Mesodermal cell (in vitro differentiated cells): ENCODE measurements around the gene INPP5A.

Experiments used
- H3K27ac ChIP-seq: 2 replicates; pipeline ENCODE4 v1.7.0; 2013; ENCODE audit warnings: mild to moderate bottlenecking, low read depth, low read length, moderate library complexity; ENCODE audit not compliant: severe bottlenecking
- H3K36me3 ChIP-seq: 2 replicates; pipeline ENCODE4 v1.7.1; 2013; ENCODE audit warnings: mild to moderate bottlenecking, low read length, moderate library complexity; ENCODE audit not compliant: control insufficient read depth, insufficient read depth
- H3K4me1 ChIP-seq: one replicate; pipeline ENCODE4 v1.7.1; 2013; ENCODE audit warnings: mild to moderate bottlenecking, low read length; ENCODE audit not compliant: insufficient read depth, control insufficient read depth, poor library complexity, severe bottlenecking
- H3K4me3 ChIP-seq: 2 replicates; pipeline ENCODE4 v1.7.0; 2013; ENCODE audit warnings: low read length, control low read depth, mild to moderate bottlenecking; ENCODE audit not compliant: insufficient read depth, poor library complexity, severe bottlenecking; ENCODE audit errors: extremely low read depth
- H3K9me3 ChIP-seq: 2 replicates; pipeline ENCODE4 v1.7.1; 2013; ENCODE audit warnings: mild to moderate bottlenecking, low read length, moderate library complexity; ENCODE audit not compliant: control insufficient read depth
- WGBS, 2 experiments: methylation state at CpG; one replicate each; pipeline ENCODE4 v1.1.5; 2013; ENCODE audit warnings: missing lambda C conversion rate in 2 of 2; ENCODE audit not compliant: insufficient coverage in 2 of 2; 5-methylcytosine and 5-hydroxymethylcytosine counted together

Gene INPP5A

DNA sequence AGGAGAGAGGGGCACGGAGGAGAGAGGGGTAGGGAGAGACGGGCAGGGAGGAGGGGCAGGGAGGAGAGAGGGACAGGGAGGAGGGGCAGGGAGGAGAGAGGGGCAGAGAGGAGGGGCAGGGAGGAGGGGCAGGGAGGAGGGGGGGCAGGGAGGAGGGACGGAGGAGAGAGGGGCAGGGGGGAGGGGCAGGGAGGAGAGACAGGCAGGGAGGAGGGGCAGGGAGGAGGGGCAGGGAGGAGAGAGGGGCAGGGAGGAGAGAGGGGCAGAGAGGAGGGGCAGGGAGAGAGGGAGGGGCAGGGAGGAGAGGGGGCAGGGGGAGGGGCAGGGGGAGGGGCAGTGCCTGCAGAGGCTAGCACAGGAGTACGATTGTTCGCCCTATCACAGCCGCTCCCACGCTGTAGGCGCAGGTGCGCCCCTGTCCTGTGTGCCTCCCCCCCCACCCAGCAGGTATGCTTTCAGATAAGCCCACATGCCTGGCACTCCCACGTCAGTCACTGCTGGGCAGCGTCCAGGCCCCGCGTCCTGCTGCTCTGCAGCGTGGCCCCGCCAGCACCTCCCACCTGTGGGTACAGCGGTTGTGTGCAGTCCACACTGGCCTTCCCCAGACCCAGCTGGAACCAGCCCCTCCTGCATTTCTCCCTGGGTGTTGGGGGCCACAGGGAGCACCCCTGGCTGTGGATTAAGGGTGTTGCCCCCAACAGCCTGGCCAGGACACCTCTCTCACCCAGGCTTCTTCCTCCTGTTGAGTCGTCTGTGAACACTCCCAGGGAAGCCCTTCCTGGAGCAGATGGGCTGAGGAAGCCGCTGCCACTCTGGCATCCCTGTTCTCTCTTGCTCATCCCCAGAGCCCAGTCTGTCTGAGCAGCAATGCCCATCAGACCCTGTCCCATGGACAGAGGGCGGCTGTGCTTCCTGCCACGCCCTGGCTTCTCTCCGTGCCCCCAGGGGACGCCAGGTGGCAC, 237.6 kb downstream of the INPP5A start:
- no peak overlapping the region for H3K4me3 ChIP-seq
- peaks cover 12% of the 10 kb centered on the region for H3K36me3 ChIP-seq
- no peaks in the 10 kb centered on the region for H3K9me3 ChIP-seq
- H3K27ac ChIP-seq: no peak overlapping the region
- WGBS, 2 experiments: 67 to 76% methylated on average over 16 to 20 of the region's 22 CpGs
- no peaks in the 10 kb centered on the region for H3K4me1 ChIP-seq

- peaks cover 12% of the 10 kb centered on the region for H3K36me3 ChIP-seq
- H3K9me3 ChIP-seq: no peaks in the 10 kb centered on the region
- WGBS, 2 experiments: 92 to 95% methylated on average over 15 to 18 of the region's 18 CpGs
- no peak overlapping the region for H3K4me3 ChIP-seq
- H3K27ac ChIP-seq: no peak overlapping the region
- no peaks in the 10 kb centered on the region for H3K4me1 ChIP-seq
These were observed 238.6 kb downstream of the INPP5A start for GRCh38 chr10:132776186-132776585.

DNA sequence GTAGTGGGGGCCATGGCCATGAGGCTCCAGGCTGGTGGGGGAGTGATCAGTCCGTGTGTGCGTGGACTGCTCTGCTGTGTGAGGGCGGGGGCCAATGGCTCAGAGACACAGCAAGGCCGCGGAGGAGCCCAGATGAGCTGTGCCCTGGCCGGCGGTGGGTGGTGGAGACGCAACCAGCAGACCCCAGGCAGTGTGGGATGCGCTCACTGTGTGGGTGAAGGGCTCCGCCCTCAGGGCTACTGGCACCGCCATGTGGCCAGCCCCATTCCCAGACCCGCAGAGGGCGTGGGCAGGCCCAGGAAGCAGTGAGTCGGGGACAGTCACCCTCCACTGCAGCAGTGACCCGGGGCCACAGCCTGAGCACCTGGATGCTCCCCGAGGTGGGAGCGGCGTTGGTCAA, 239.2 kb downstream of the INPP5A start:
- Histone ChIP-seq H3K9me3 (no peaks in the 10 kb centered on the region), H3K4me1 (no peaks in the 10 kb centered on the region), H3K36me3 (peaks cover 11% of the 10 kb centered on the region), H3K4me3 (no peak overlapping the region), H3K27ac (no peak overlapping the region)
- WGBS, 2 experiments: 96% methylated on average over 14 to 18 of the region's 18 CpGs

GRCh38 chr10:132777441-132777840, 239.9 kb downstream of the INPP5A start:
- Histone ChIP-seq H3K36me3 (peaks cover 16% of the 10 kb centered on the region), H3K4me3 (no peak overlapping the region), H3K9me3 (no peaks in the 10 kb centered on the region), H3K4me1 (no peaks in the 10 kb centered on the region), H3K27ac (no peak overlapping the region)
- WGBS, 2 experiments: 94 to 96% methylated on average over 10 to 12 of the region's 14 CpGs

DNA sequence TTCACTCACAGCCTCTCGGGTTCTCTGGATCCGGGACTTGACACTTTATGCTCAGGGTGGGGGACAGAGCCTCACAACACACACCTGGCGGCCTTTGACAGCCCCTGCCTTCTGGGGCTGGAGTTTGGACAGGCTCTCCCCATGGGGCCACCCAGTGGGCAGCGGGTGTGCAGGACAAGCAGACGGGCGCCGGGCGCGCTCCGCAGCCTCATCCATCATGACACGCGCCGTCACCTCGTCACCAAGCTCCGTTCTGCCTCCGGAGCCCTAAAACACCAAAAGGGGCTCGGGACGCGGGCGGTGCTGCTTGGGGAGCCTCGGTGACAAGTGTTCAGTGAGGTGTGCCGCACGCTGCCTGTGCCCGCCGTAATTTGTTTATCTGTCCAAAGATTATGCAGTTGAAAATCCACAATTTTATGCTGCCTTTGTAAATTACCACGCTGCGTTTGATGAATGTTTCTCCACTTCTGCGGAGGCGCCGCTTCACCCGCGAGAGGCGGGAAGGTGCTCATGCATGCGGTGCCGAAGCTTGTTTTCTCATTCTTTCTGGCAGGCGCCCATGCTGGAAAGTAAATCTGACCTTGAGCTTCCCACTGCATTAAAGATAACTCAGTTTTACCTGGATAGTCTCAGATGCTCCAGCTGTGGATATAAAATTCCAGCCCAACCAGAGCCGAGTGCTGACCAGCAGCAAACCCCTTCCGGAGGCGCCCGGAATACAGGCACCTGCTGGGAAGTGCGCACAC, 242.1 kb downstream of the INPP5A start:
- Histone ChIP-seq H3K9me3 (no peaks in the 10 kb centered on the region), H3K4me1 (no peaks in the 10 kb centered on the region), H3K27ac (no peak overlapping the region), H3K36me3 (peaks cover 16% of the 10 kb centered on the region), H3K4me3 (no peak overlapping the region)
- WGBS, 2 experiments: 93 to 94% methylated on average over 25 to 41 of the region's 41 CpGs

GRCh38 chr10:132780356-132780755, 242.8 kb downstream of the INPP5A start:
- Histone ChIP-seq H3K36me3 (peaks cover 16% of the 10 kb centered on the region), H3K9me3 (no peaks in the 10 kb centered on the region), H3K4me3 (no peak overlapping the region), H3K4me1 (no peaks in the 10 kb centered on the region), H3K27ac (no peak overlapping the region)
- 84 to 94% methylated on average over 9 to 10 of the region's 12 CpGs for WGBS, 2 experiments

- Histone ChIP-seq H3K4me1 (no peaks in the 10 kb centered on the region), H3K4me3 (no peak overlapping the region), H3K27ac (no peak overlapping the region), H3K9me3 (no peaks in the 10 kb centered on the region), H3K36me3 (peaks cover 16% of the 10 kb centered on the region)
- 94 to 96% methylated on average over 20 of the region's 20 CpGs for WGBS, 2 experiments
These were observed 244.0 kb downstream of the INPP5A start for GRCh38 chr10:132781556-132781955.

DNA sequence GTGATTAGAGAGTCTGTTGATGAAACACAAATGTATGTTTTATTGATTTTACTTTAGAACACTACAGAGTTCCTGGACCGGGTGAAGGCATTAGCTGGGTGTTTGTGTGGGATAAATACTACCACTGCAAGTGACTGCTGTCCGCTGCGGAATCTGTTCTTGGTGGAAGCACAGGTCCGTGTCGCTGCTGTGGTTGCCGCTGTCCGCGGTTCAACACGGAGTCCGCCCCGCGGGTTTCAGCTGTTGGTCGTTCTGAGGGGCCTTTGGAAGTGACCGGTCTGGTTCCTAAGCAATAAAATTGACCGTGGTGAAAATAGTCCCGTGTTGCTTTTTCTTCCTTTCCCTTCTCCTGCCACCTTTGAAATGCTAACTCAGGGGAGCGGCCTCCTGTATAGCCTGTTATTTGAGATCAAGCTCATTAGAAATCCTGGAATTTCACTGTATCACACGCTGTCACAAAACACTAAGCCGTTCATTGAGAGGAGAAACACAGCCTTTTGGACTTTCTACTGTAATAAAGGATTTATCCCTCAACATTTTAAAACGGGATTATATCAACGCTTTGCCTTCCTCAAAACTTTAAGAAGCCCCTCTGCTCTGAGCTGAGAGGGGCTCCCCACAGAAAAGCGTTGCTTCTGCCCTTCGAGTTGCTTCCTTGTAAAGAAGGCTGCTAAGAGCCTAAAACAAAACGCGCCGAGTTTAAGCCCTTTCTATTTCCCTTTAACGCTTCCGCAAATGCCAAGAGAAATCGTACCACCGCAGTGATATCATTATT, 245.8 kb downstream of the INPP5A start:
- H3K27ac ChIP-seq: no peak overlapping the region
- H3K4me1 ChIP-seq: peaks cover 1% of the 10 kb centered on the region
- peaks cover 16% of the 10 kb centered on the region for H3K36me3 ChIP-seq
- no peaks in the 10 kb centered on the region for H3K9me3 ChIP-seq
- WGBS, 2 experiments: 9 to 10% methylated on average over 26 to 29 of the region's 30 CpGs
- no peak overlapping the region for H3K4me3 ChIP-seq

DNA sequence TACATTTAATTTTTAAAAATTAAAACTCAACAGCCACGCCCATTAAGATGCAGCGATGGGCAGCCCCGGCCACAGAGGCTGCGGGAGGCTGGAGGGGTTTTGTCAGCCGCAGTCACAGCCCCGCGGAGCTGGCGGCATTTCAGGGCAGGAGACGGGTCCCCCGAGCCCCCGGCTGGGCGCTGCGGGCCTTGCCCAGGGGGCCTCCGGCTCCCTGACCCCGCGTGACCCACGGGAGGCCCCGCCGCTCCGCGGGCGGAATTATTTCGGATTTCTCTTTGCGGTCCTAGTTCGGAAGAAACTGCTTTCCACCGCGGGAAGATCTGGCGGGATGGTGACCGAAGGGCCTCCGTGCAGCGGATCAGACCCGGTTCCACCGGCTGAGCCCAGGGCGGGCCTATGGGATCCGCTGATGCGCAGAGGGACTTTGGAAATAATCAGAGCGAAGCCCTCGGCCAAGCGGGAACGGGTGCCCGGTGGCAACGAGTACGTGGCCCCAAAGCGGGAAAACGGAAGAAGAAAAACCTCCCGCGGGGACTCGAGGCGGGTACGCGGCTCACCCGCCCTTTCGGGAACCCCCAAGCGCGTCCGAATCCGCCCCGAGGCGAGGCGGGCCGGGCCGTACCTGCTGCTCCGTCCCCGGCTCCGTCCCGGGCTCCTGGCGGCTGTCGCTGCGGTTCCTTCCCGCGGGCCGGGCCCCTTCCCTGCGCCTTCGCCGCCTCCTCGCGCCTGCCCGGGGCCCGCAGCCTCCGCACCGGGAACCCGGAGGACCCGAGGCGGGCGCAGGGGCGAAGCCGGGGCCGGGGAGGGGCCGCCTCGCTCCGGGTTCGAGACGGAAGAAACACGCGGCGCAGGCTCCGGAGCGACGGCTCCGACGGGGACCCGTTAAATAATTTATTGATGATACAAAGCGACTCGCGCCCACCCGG, 246.6 kb downstream of the INPP5A start:
- Histone ChIP-seq H3K4me1 (peaks cover 7% of the 10 kb centered on the region), H3K27ac (no peak overlapping the region), H3K4me3 (no peak overlapping the region), H3K9me3 (no peaks in the 10 kb centered on the region), H3K36me3 (peaks cover 16% of the 10 kb centered on the region)
- 2 to 3% methylated on average over 102 of the region's 106 CpGs for WGBS, 2 experiments
